Gastrocnemius medialis (tissue), 4 donors: ENCODE measurements around the gene DPPA5.

ENCODE experiments used
- CTCF ChIP-seq, 5 experiments: fragments of 450-650 bp in 3 of 5; fragments of 200-600 bp in 2 of 5; sonication (generic) in 2 of 5; IDR thresholded peaks in 4 of 5; conservative IDR thresholded peaks in 1 of 5; 1 replicate in 4 of 5; 2 replicates in 1 of 5; pipeline ENCODE4 v1.5.1; 2016 to 2019; ENCODE audit warnings: antibody characterized with exemption in 5 of 5, mild to moderate bottlenecking in 3 of 5, moderate library complexity in 3 of 5
- POLR2A ChIP-seq, 2 donors: fragments of 450-650 bp; IDR thresholded peaks; one replicate each; pipeline ENCODE4 v1.6.1; 2017; ENCODE audit warnings: antibody characterized with exemption in 2 of 2, mild to moderate bottlenecking in 2 of 2, moderate library complexity in 2 of 2

- TF ChIP-seq POLR2A (IDR thresholded peaks at IDR 0.05) (no peak), CTCF (IDR thresholded peaks at IDR 0.05 in 4 of 5, conservative IDR thresholded peaks at IDR 0.05 in 1 of 5) (no peak)
Measured at GRCh38 chr6:73362869-73363536, 8.9 kb upstream of the DPPA5 start.
